NCI-H82 treated with DMSO at 0.1 percent for 48 hours (cell line): Measurements from ENCODE around the gene CEP70.
"Not testable (repeated sequence)": the region's sequence is repeated elsewhere in the genome, so short reads cannot be mapped to it uniquely, and the experiment has no call there.

ENCODE experiments used
- DNase-seq: peaks from one replicate; lab custom pipeline; 2025; ENCODE audit not compliant: unreplicated experiment; lab: John Stamatoyannopoulos, UW

Gene CEP70

GRCh38 chr3:138470687-138471086, 123.4 kb downstream of the CEP70 start:
- no peak for DNase-seq

GRCh38 chr3:138469874-138470273, 124.2 kb downstream of the CEP70 start:
- DNase-seq, result no peak

- DNase-seq, result no peak
Measured at GRCh38 chr3:138468886-138469285, 125.2 kb downstream of the CEP70 start.

- DNase-seq, result no peak
Measured at GRCh38 chr3:138468451-138468850, 125.6 kb downstream of the CEP70 start.

- DNase-seq, result no peak
Measured at GRCh38 chr3:138467931-138468330, 126.1 kb downstream of the CEP70 start.

- no peak for DNase-seq
Measured at GRCh38 chr3:138465925-138466324, 128.1 kb downstream of the CEP70 start.

- DNase-seq, result no peak
Measured at GRCh38 chr3:138465451-138465850, 128.6 kb downstream of the CEP70 start.

- DNase-seq, result no peak
Measured at GRCh38 chr3:138464491-138464860, 129.6 kb downstream of the CEP70 start.

- no peak for DNase-seq
Measured at GRCh38 chr3:138463724-138464490, 130.2 kb downstream of the CEP70 start.

GRCh38 chr3:138461896-138462295, 132.2 kb downstream of the CEP70 start:
- no peak for DNase-seq

- no peak for DNase-seq
Measured at GRCh38 chr3:138461246-138461645, 132.8 kb downstream of the CEP70 start.

GRCh38 chr3:138460536-138461205, 133.4 kb downstream of the CEP70 start:
- no peak for DNase-seq

GRCh38 chr3:138459619-138460535, 134.2 kb downstream of the CEP70 start:
- DNase-seq, result no peak

- DNase-seq, result no peak
Measured at GRCh38 chr3:138458774-138459499, 135.1 kb downstream of the CEP70 start.

- no peak for DNase-seq
Measured at GRCh38 chr3:138457863-138458735, 136.0 kb downstream of the CEP70 start.

- DNase-seq, result no peak
Measured at GRCh38 chr3:138456961-138457862, 136.8 kb downstream of the CEP70 start.

- no peak for DNase-seq
Measured at GRCh38 chr3:138455801-138456716, 138.0 kb downstream of the CEP70 start.

- not testable (repeated sequence) for DNase-seq
Measured at GRCh38 chr3:138453940-138454339, 140.1 kb downstream of the CEP70 start.
